Mucosa of stomach (tissue), 1 donor: Measurements from ENCODE around the gene CTNND2.

Experiments used
- H3K27me3 ChIP-seq: one replicate; pipeline ENCODE4 v1.7.0; 2013; ENCODE audit warnings: mild to moderate bottlenecking, low read length; ENCODE audit not compliant: control insufficient read depth, insufficient read depth
- H3K36me3 ChIP-seq: one replicate; pipeline ENCODE4 v1.7.0; 2013; ENCODE audit warnings: low read length; ENCODE audit not compliant: control insufficient read depth, insufficient read depth
- H3K4me1 ChIP-seq: one replicate; pipeline ENCODE4 v1.7.0; 2013; ENCODE audit warnings: mild to moderate bottlenecking, low read length; ENCODE audit not compliant: control insufficient read depth, insufficient read depth
- H3K4me3 ChIP-seq: one replicate; pipeline ENCODE4 v1.7.0; 2013; ENCODE audit warnings: low read length
- H3K9ac ChIP-seq: one replicate; pipeline ENCODE4 v1.7.0; 2013; ENCODE audit warnings: mild to moderate bottlenecking, low read length, moderate library complexity
- H3K9me3 ChIP-seq: one replicate; pipeline ENCODE4 v1.7.0; 2013; ENCODE audit warnings: mild to moderate bottlenecking, low read length, moderate library complexity; ENCODE audit not compliant: control insufficient read depth
- donor health status: Pancreatic carcinoma.

The CTNND2 gene

GRCh38 chr5:11904265-11904906 lies at the start of gene CTNND2:
Gene CTNND2 (minus strand): TSS chr5:11904446. CDS start chr5:11903853, 593 bp downstream.
- Histone ChIP-seq H3K9me3 (no peaks in the 10 kb centered on the region), H3K27me3 (peaks cover 11% of the 10 kb centered on the region), H3K4me3 (no peak within 1 kb of the TSS), H3K36me3 (no peaks in the 10 kb centered on the region), H3K4me1 (no peaks in the 10 kb centered on the region), H3K9ac (no peak within 1 kb of the TSS)

GRCh38 chr5:11946317-11946716 lies 42.1 kb upstream of the CTNND2 start:
- Histone ChIP-seq H3K36me3 (no peaks in the 10 kb centered on the region), H3K27me3 (no peaks in the 10 kb centered on the region), H3K9ac (no peak overlapping the region), H3K9me3 (no peaks in the 10 kb centered on the region), H3K4me3 (no peak overlapping the region), H3K4me1 (no peaks in the 10 kb centered on the region)

GRCh38 chr5:11941566-11941965 lies 37.3 kb upstream of the CTNND2 start:
- no peaks in the 10 kb centered on the region for H3K27me3 ChIP-seq
- no peaks in the 10 kb centered on the region for H3K4me1 ChIP-seq
- H3K4me3 ChIP-seq, result no peak overlapping the region
- no peaks in the 10 kb centered on the region for H3K9me3 ChIP-seq
- no peaks in the 10 kb centered on the region for H3K36me3 ChIP-seq
- no peak overlapping the region for H3K9ac ChIP-seq

GRCh38 chr5:11931638-11932037 lies 27.4 kb upstream of the CTNND2 start:
- no peak overlapping the region for H3K9ac ChIP-seq
- no peaks in the 10 kb centered on the region for H3K36me3 ChIP-seq
- H3K4me3 ChIP-seq, result no peak overlapping the region
- H3K9me3 ChIP-seq, result no peaks in the 10 kb centered on the region
- H3K4me1 ChIP-seq, result no peaks in the 10 kb centered on the region
- H3K27me3 ChIP-seq, result no peaks in the 10 kb centered on the region

GRCh38 chr5:11928909-11929308 lies 24.7 kb upstream of the CTNND2 start:
- H3K27me3 ChIP-seq, result no peaks in the 10 kb centered on the region
- H3K9ac ChIP-seq, result no peak overlapping the region
- H3K9me3 ChIP-seq, result no peaks in the 10 kb centered on the region
- no peaks in the 10 kb centered on the region for H3K36me3 ChIP-seq
- H3K4me3 ChIP-seq, result no peak overlapping the region
- no peaks in the 10 kb centered on the region for H3K4me1 ChIP-seq

- H3K4me3 ChIP-seq, result no peak overlapping the region
- H3K9me3 ChIP-seq, result no peaks in the 10 kb centered on the region
- no peaks in the 10 kb centered on the region for H3K4me1 ChIP-seq
- no peak overlapping the region for H3K9ac ChIP-seq
- H3K27me3 ChIP-seq, result no peaks in the 10 kb centered on the region
- H3K36me3 ChIP-seq, result no peaks in the 10 kb centered on the region
Observed at GRCh38 chr5:11925701-11926100, 21.5 kb upstream of the CTNND2 start.

- H3K27me3 ChIP-seq, result no peaks in the 10 kb centered on the region
- H3K4me3 ChIP-seq, result no peak overlapping the region
- H3K9me3 ChIP-seq, result no peaks in the 10 kb centered on the region
- no peak overlapping the region for H3K9ac ChIP-seq
- H3K36me3 ChIP-seq, result no peaks in the 10 kb centered on the region
- H3K4me1 ChIP-seq, result no peaks in the 10 kb centered on the region
Observed at GRCh38 chr5:11922394-11922793, 18.1 kb upstream of the CTNND2 start.

GRCh38 chr5:11918463-11919045 lies 14.3 kb upstream of the CTNND2 start:
- no peak overlapping the region for H3K9ac ChIP-seq
- no peaks in the 10 kb centered on the region for H3K9me3 ChIP-seq
- no peaks in the 10 kb centered on the region for H3K27me3 ChIP-seq
- no peaks in the 10 kb centered on the region for H3K36me3 ChIP-seq
- H3K4me3 ChIP-seq, result no peak overlapping the region
- H3K4me1 ChIP-seq, result no peaks in the 10 kb centered on the region

- H3K27me3 ChIP-seq, result no peaks in the 10 kb centered on the region
- no peaks in the 10 kb centered on the region for H3K9me3 ChIP-seq
- no peaks in the 10 kb centered on the region for H3K4me1 ChIP-seq
- no peak overlapping the region for H3K9ac ChIP-seq
- H3K36me3 ChIP-seq, result no peaks in the 10 kb centered on the region
- H3K4me3 ChIP-seq, result no peak overlapping the region
Observed at GRCh38 chr5:11909471-11909870, 5.2 kb upstream of the CTNND2 start.

- no peak overlapping the region for H3K9ac ChIP-seq
- H3K27me3 ChIP-seq, result peaks cover 11% of the 10 kb centered on the region
- no peak overlapping the region for H3K4me3 ChIP-seq
- H3K36me3 ChIP-seq, result no peaks in the 10 kb centered on the region
- H3K4me1 ChIP-seq, result no peaks in the 10 kb centered on the region
- H3K9me3 ChIP-seq, result no peaks in the 10 kb centered on the region
Observed at GRCh38 chr5:11906497-11906896, 2.3 kb upstream of the CTNND2 start.

- Histone ChIP-seq H3K4me1 (no peaks in the 10 kb centered on the region), H3K9ac (no peak overlapping the region)
Observed at GRCh38 chr5:11905206-11905605, 960 bp upstream of the CTNND2 start.

GRCh38 chr5:11903614-11904264 lies 507 bp downstream of the CTNND2 start:
- no peaks in the 10 kb centered on the region for H3K4me1 ChIP-seq
- H3K36me3 ChIP-seq, result no peaks in the 10 kb centered on the region
- H3K9ac ChIP-seq, result no peak overlapping the region
- H3K9me3 ChIP-seq, result no peaks in the 10 kb centered on the region
- no peak overlapping the region for H3K4me3 ChIP-seq
- peaks cover 11% of the 10 kb centered on the region for H3K27me3 ChIP-seq

More at GRCh38 chr5:11905206-11905605, 960 bp upstream of the CTNND2 start:
- no peak overlapping the region for H3K4me3 ChIP-seq
- peaks cover 11% of the 10 kb centered on the region for H3K27me3 ChIP-seq
- H3K9me3 ChIP-seq, result no peaks in the 10 kb centered on the region
- H3K36me3 ChIP-seq, result no peaks in the 10 kb centered on the region
